Adipocyte (in vitro differentiated cells): ENCODE results near the gene BFSP1.
A peak's percentile ranks its signal among the peaks of the same experiment; 100 is the strongest.

Experiments used
- DNase-seq: peaks from one replicate; pipeline ENCODE4 v3.0.0-alpha.2; 2015; ENCODE audit warnings: low read depth
- H3K27me3 ChIP-seq: replicated peaks from 2 replicates; pipeline ENCODE4 v1.7.0; 2013; ENCODE audit warnings: mild to moderate bottlenecking, low read length, moderate library complexity; ENCODE audit not compliant: control insufficient read depth, insufficient read depth
- H3K36me3 ChIP-seq: 2 replicates; pipeline ENCODE4 v1.7.0; 2013; ENCODE audit warnings: low read length, mild to moderate bottlenecking, moderate library complexity; ENCODE audit not compliant: control insufficient read depth, insufficient read depth, severe bottlenecking
- H3K4me1 ChIP-seq: 2 replicates; pipeline ENCODE4 v1.7.0; 2013; ENCODE audit warnings: mild to moderate bottlenecking, low read length, moderate library complexity; ENCODE audit not compliant: control insufficient read depth, insufficient read depth
- H3K4me3 ChIP-seq: 2 replicates; pipeline ENCODE4 v1.7.0; 2013; ENCODE audit warnings: mild to moderate bottlenecking, low read length, moderate library complexity
- H3K9ac ChIP-seq: 2 replicates; pipeline ENCODE4 v1.7.0; 2013; ENCODE audit warnings: mild to moderate bottlenecking, low read length, moderate library complexity
- H3K9me3 ChIP-seq: 2 replicates; pipeline ENCODE4 v1.7.0; 2013; ENCODE audit warnings: mild to moderate bottlenecking, low read length, moderate library complexity; ENCODE audit not compliant: control insufficient read depth

BFSP1 gene

DNA sequence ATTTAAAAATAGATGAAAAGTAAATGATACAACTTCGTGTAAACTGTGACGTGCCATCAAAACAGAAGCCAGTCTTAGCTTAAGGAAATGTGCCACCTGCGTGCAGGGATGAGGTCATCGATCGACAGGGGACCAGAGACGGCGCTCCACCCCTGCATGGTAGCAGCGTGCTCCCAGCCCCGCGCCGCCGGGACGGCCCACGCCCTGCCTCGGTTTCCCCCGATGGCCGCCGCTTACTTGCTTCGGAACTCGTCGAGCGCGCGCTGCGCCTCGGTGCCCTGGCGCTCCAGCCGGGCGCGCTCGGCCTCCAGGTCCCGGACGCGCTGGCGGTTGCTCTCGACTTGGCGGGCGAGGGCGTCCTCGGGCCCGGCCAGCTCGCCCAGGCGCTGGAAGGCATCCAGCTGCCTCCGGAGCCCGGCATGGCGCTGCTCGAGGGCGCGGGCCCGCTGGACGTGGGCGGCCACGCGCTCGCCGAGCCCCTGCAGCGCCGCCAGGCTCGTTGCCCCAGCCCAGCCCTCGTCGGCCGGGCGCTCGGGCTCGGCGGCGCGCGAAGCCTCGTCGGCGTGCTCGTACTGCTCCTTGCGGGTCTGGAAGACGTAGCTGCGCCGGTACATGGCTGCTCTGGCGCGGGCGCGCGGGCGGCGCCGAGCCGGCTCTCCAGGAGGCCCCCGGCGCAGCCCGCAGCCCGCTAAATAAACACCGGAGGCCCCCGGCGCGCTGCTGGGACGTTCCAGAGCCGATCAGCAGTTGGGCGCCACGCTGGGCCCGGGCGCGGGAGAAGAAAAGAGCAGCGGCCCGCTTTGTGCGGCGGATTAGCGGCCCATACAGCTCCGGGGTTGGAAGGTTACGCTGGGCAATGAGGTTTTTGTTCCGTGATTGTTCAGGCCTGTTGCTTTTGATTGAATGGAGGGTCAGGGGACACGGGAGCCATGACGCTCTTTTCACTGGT lies at the start of gene BFSP1:
BFSP1 (minus strand) TSS at position 664 of the 949 bp plus-strand sequence; CDS start at position 614, 50 bp downstream.
- peak within 1 kb of the TSS; percentile 77 for H3K4me3 ChIP-seq
- H3K4me1 ChIP-seq, result peaks cover 4% of the 10 kb centered on the region
- H3K9me3 ChIP-seq, result no peaks in the 10 kb centered on the region
- H3K9ac ChIP-seq, result peak within 1 kb of the TSS; percentile 83
- no peaks in the 10 kb centered on the region for H3K27me3 ChIP-seq
- DNase-seq, result peak; percentile 79
- H3K36me3 ChIP-seq, result no peaks in the 10 kb centered on the region

DNA sequence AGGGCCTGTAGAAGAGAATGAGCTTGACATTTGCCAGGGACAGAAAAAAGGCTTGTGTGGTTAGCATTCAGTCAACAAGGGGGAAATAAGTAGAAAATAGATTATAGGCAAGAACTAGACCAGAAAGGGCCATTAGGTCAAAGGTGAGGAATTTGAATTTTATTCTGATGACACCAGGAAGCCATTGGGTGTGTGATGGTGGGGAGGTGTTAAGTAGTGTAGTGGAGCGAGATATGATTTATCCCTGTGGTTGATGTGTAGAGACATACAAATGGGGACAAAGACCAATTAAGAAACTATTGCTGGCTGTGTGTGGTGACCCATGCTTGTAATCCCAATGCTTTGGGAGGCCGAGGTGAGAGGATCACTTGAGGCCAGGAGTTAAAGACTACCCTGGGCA lies 49.7 kb upstream of the BFSP1 start:
- H3K27me3 ChIP-seq, result no peaks in the 10 kb centered on the region
- no peaks in the 10 kb centered on the region for H3K4me1 ChIP-seq
- no peak for DNase-seq
- no peaks in the 10 kb centered on the region for H3K9me3 ChIP-seq
- H3K36me3 ChIP-seq, result peaks cover 8% of the 10 kb centered on the region
- H3K4me3 ChIP-seq, result no peak overlapping the region
- H3K9ac ChIP-seq, result no peak overlapping the region

DNA sequence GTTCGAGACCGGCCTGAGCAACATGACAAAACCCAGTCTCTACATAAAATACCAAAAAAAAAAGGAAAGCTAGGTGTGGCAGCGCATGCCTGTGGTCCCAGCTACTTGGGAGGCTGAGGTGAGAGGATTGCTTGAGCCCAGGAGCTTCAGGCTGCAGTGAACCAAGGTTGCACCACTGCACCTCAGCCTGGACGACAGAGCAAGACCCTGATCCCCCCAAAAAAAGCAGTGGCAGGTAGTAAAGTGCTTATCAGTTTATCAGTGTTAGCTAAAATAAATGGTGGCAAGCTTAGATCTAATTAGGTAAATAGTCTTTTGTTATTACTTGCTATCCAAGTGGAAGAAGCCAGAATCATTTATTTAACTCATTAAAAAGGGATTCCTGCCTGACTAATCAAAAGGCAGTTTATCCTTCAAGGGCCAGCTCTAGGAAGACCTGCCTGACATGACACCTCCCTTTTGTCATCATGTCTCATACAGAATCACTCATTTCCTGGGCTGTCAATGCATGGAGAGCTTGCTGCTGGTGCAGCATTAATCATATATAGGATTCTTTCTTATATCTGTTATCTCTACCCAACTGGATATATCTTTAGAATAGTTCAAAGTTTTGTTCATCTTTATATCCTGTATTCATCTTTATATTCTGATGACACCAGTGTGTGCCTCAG lies 48.3 kb upstream of the BFSP1 start:
- peaks cover 8% of the 10 kb centered on the region for H3K36me3 ChIP-seq
- no peak overlapping the region for H3K9ac ChIP-seq
- no peaks in the 10 kb centered on the region for H3K27me3 ChIP-seq
- no peak for DNase-seq
- no peaks in the 10 kb centered on the region for H3K9me3 ChIP-seq
- peaks cover 6% of the 10 kb centered on the region for H3K4me1 ChIP-seq
- no peak overlapping the region for H3K4me3 ChIP-seq

DNA sequence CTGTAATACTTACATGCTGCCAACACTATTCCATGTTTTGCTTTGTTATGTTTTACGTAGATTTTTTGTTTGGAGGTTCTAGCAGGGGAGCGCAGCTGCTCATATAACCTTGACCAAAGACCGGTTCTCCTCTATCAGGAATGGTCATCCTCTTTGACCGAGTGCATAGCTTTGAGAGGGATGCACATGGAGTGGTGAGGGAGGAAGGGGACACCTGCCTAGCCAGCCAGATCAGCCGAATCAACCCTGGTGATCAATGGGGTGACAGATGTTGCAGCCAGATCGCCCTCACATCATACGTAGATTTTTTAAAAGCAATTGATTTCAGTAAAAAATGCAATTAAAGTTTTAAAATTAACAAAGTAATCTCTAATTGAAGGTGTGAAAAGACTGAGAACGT lies 45.0 kb upstream of the BFSP1 start:
- H3K4me1 ChIP-seq, result peaks cover 37% of the 10 kb centered on the region
- H3K9me3 ChIP-seq, result no peaks in the 10 kb centered on the region
- no peak overlapping the region for H3K4me3 ChIP-seq
- H3K36me3 ChIP-seq, result peaks cover 8% of the 10 kb centered on the region
- no peaks in the 10 kb centered on the region for H3K27me3 ChIP-seq
- no peak for DNase-seq
- H3K9ac ChIP-seq, result no peak overlapping the region

DNA sequence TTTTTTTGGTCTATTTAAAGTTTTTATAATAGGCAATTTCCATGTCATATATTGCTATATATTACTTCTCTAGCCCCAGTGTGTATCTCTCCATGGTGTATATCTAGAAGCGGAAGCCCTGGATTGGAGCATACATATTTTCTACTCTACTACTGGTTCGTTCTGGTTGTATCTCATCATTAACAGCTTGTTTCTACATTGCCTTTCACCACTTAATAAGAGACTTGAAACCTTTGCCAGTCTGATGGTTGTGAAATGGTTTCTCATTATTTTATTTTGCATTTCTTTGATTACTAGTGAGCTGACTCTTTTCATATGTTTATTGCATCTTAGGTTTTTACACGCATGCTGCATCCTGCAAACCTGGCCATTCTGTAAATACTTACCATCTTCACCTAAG lies 42.3 kb upstream of the BFSP1 start:
- H3K4me1 ChIP-seq, result peaks cover 41% of the 10 kb centered on the region
- peak overlapping the region; percentile 99 for H3K4me3 ChIP-seq
- peak overlapping the region; percentile 99 for H3K9ac ChIP-seq
- peaks cover 8% of the 10 kb centered on the region for H3K36me3 ChIP-seq
- DNase-seq, result no peak
- H3K27me3 ChIP-seq, result no peaks in the 10 kb centered on the region
- H3K9me3 ChIP-seq, result no peaks in the 10 kb centered on the region

DNA sequence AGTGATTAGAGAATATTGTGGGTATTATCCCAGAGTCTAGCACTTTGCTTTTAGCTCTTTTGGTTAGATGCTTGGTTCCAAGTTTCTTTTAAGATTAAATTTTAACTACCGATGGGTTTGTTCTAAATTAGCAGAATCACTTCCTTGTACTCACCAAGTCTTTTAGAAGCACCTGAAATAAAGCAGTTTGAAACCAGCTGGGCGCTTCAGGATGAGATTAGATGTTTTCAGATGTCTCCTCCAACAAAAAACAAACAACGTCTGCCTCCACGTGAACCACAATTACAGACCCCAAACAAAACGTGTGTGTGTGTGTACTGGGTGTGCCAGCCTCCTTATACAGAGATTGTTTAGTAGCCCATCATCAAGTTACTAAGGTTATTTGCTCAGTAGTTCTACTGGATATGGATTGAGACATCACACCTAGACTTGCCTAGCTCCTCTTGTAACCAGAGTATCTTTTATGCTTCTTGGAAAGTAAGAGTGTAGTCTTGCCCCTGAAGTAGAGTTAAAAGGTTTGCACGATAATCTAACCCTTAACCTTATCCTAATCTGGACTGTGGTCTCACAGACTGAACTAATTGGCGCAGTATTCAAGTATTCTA lies 41.0 kb upstream of the BFSP1 start:
- H3K36me3 ChIP-seq, result peaks cover 8% of the 10 kb centered on the region
- no peaks in the 10 kb centered on the region for H3K9me3 ChIP-seq
- H3K9ac ChIP-seq, result peak overlapping the region; percentile 99
- DNase-seq, result peak; percentile 43
- H3K4me1 ChIP-seq, result peaks cover 46% of the 10 kb centered on the region
- H3K27me3 ChIP-seq, result no peaks in the 10 kb centered on the region
- H3K4me3 ChIP-seq, result peak overlapping the region; percentile 99

DNA sequence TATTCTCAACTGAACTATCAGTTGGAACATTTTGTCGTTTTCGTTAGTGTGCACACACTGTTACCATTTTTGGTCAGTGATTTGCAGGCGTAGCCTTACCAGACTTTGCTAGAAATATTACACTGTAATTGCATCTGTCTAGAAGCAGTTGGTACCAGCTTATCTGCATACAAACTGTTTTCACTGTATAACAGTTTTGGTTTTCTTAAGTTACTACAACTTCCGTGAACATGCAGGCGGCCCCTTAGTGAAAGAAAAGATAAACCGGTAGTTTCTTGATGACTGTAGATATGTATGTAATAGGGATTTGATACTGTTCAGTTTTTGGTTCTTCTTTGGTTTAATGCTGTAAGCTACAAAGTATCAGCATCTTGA lies 40.0 kb upstream of the BFSP1 start:
- peaks cover 4% of the 10 kb centered on the region for H3K36me3 ChIP-seq
- no peaks in the 10 kb centered on the region for H3K9me3 ChIP-seq
- peak; percentile 53 for DNase-seq
- H3K4me1 ChIP-seq, result peaks cover 46% of the 10 kb centered on the region
- H3K27me3 ChIP-seq, result no peaks in the 10 kb centered on the region
- H3K9ac ChIP-seq, result peak overlapping the region; percentile 99
- peak overlapping the region; percentile 99 for H3K4me3 ChIP-seq

DNA sequence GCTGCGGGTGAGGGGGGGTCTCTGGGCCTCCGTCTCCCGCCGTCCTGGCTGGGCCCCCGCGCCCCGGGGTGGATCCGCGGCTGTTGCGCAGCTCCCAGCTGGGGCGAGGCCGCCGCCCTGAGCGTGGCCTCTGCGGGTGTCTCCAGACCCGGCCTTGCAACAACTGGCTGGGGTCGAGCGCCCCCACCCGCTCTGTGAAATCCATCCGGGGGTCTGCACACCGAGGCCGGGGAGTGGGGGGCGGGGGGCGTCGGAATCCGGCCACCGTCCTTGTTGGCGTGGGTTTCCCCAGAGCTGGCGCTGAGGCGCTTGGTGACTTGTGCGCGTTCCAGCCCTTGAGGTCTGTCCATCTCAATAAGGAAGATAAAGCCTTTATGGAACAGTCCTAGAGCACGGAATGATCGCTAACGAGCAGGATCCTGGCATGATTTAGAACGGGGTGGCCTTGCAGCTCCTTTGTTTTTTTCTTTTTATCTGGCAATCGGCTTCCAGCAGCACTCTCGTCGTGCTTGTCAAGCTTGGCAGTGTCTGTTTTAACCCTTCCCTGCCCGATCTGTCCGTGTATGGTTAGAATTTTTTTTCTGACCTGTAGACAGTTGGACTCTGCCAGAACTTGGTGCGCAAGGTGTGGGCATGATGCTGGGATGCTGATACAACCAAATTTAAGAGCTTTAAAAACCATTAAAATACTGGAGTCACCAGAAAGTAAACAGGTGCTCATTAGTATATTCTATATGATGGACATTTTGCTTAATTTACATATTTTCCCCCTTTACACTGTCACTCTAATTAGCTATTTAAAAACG lies 39.4 kb upstream of the BFSP1 start:
- peaks cover 47% of the 10 kb centered on the region for H3K4me1 ChIP-seq
- no peaks in the 10 kb centered on the region for H3K9me3 ChIP-seq
- no peaks in the 10 kb centered on the region for H3K36me3 ChIP-seq
- H3K27me3 ChIP-seq, result no peaks in the 10 kb centered on the region
- peak; percentile 73 for DNase-seq
- peak overlapping the region; percentile 99 for H3K9ac ChIP-seq
- H3K4me3 ChIP-seq, result peak overlapping the region; percentile 99

DNA sequence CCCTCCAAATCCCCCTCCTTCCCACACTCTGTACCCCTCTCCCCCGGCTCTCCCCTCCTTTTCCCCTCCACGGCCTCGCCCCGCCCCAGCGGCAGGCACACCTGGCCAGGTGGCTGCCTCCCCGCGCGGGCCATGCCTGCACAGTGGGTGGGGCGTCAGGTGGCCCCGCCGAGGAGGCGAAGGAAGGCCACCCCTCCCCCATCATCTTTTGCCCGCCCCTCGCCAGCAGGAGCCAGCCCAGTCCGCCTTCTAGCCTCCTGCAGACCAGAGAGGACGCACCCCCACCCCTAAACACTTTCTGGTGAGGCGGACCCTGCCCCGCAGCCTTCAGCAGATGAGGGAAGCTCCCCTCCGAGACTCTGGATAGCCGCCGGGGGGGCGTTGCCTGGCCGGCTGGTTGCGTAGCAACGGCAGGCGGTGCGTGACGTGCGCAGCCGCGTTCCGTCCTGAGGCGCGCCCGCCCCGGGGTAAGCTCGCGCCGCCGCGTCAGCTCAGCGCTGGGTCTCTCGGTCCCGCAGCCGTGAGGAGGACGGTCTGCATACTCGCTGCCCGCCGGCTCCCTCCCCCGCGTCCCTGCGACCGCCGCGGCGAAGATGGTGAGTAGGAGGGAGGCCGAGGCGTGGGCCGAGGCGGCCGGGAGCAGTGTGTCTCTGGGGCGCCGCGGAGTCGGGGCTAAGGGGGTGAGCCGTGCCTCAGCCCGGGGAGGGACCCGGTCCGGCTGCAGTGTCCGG lies 38.6 kb upstream of the BFSP1 start, which contains the start of gene DSTN:
DSTN (plus strand) TSS at position 460 of the 731 bp plus-strand sequence; CDS start at position 594, 134 bp downstream.
- H3K9ac ChIP-seq, result peak within 1 kb of the TSS; percentile 99
- H3K4me3 ChIP-seq, result peak within 1 kb of the TSS; percentile 99
- H3K27me3 ChIP-seq, result no peaks in the 10 kb centered on the region
- peak; percentile 98 for DNase-seq
- no peaks in the 10 kb centered on the region for H3K9me3 ChIP-seq
- no peaks in the 10 kb centered on the region for H3K36me3 ChIP-seq
- H3K4me1 ChIP-seq, result peaks cover 50% of the 10 kb centered on the region

DNA sequence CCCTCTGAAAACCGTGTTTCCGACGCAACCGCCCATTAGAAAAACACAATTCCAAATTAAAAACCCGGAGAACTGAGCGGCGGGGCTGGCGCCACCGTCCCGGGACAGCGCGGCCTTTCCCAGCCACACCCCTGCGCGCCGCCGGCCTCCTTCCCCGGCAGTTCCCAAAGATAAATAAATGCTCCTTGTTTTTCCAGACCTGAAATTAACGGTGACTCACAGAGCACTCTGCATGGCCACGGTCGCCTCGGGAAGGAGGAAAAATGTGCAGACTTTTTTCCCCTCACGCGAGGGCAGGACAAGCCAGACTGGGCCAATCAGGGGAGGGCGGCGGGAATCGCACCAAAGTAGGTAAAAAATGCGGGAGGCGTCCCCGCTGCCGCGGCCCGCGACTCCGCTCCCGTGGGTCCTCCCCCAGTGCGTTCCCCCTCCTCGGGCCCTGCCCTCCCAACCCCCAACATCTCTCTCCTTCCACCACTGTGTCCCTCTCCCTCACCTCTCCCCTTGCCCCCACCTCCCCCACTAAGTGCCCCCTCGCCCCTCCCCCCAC lies 37.9 kb upstream of the BFSP1 start:
- DNase-seq, result peak; percentile 98
- H3K9ac ChIP-seq, result peak overlapping the region; percentile 87

More for the DNA sequence above, 37.9 kb upstream of the BFSP1 start:
- H3K27me3 ChIP-seq, result no peaks in the 10 kb centered on the region
- no peaks in the 10 kb centered on the region for H3K9me3 ChIP-seq
- peaks cover 45% of the 10 kb centered on the region for H3K4me1 ChIP-seq
- H3K4me3 ChIP-seq, result peak overlapping the region; percentile 99
- no peaks in the 10 kb centered on the region for H3K36me3 ChIP-seq
